ENCODE results near the gene NACC1.
"Not testable (repeated sequence)": the region's sequence is repeated elsewhere in the genome, so short reads cannot be mapped to it uniquely, and the experiment has no call there.

GRCh38 chr19:13185763-13186657 is 67.9 kb downstream of the NACC1 start:
- not testable (repeated sequence) for TF ChIP-seq CTCF, POLR2AphosphoS5, POLR2A (IDR thresholded peaks at IDR 0.05)

Data from breast epithelium (tissue), 3 donors.